ENCODE results near the gene FRMD3. TPM values are rescaled to one million over a fixed set of nuclear protein-coding genes. Genes with fewer than 3 reads are reported as not detected.
A peak's percentile ranks its signal among the peaks of the same experiment; 100 is the strongest.

Gene FRMD3
- total RNA-seq, 3 donors from 2014 or later: 0.40 to 0.68 (median 0.43) TPM

- H3K27me3 Mint-ChIP-seq (ENCODE audit: low read depth): no peaks in the 10 kb centered on the region
- H3K36me3 Mint-ChIP-seq (ENCODE audit: insufficient read depth): peaks cover 2% of the 10 kb centered on the region
- no peak for ATAC-seq
- no peaks in the 10 kb centered on the region for H3K4me1 Mint-ChIP-seq (ENCODE audit: low read depth)
- peaks cover 14% of the 10 kb centered on the region for H3K9me3 Mint-ChIP-seq
- no peak for DNase-seq
- H3K4me3 Mint-ChIP-seq: no peak overlapping the region
These were observed 290.5 kb downstream of the FRMD3 start for GRCh38 chr9:83247732-83248131.

GRCh38 chr9:83245979-83246659 lies 292.1 kb downstream of the FRMD3 start:
- no peak for ATAC-seq
- DNase-seq: no peak
- Mint-ChIP-seq H3K4me3 (no peak overlapping the region), H3K4me1 (ENCODE audit: low read depth) (no peaks in the 10 kb centered on the region), H3K9me3 (no peaks in the 10 kb centered on the region), H3K27me3 (ENCODE audit: low read depth) (no peaks in the 10 kb centered on the region), H3K36me3 (ENCODE audit: insufficient read depth) (peaks cover 2% of the 10 kb centered on the region)

- no peak overlapping the region for H3K4me3 Mint-ChIP-seq
- H3K4me1 Mint-ChIP-seq (ENCODE audit: low read depth): no peaks in the 10 kb centered on the region
- no peaks in the 10 kb centered on the region for H3K27me3 Mint-ChIP-seq (ENCODE audit: low read depth)
- DNase-seq: no peak
- H3K36me3 Mint-ChIP-seq (ENCODE audit: insufficient read depth): peaks cover 2% of the 10 kb centered on the region
- no peak for ATAC-seq
- no peaks in the 10 kb centered on the region for H3K9me3 Mint-ChIP-seq
These were observed 296.1 kb downstream of the FRMD3 start for GRCh38 chr9:83242066-83242465.

GRCh38 chr9:83240671-83241070 lies 297.5 kb downstream of the FRMD3 start:
- H3K4me3 Mint-ChIP-seq: no peak overlapping the region
- no peaks in the 10 kb centered on the region for H3K9me3 Mint-ChIP-seq

GRCh38 chr9:83239747-83240146 lies 298.5 kb downstream of the FRMD3 start:
- Mint-ChIP-seq H3K4me1 (ENCODE audit: low read depth) (no peaks in the 10 kb centered on the region), H3K27me3 (ENCODE audit: low read depth) (no peaks in the 10 kb centered on the region), H3K4me3 (no peak overlapping the region), H3K36me3 (ENCODE audit: insufficient read depth) (no peaks in the 10 kb centered on the region), H3K9me3 (no peaks in the 10 kb centered on the region)
- DNase-seq (no peak), ATAC-seq (no peak)

More at GRCh38 chr9:83240671-83241070, 297.5 kb downstream of the FRMD3 start:
- ATAC-seq (no peak), DNase-seq (no peak)
- Mint-ChIP-seq H3K36me3 (ENCODE audit: insufficient read depth) (no peaks in the 10 kb centered on the region), H3K4me1 (ENCODE audit: low read depth) (no peaks in the 10 kb centered on the region), H3K27me3 (ENCODE audit: low read depth) (no peaks in the 10 kb centered on the region)

GRCh38 chr9:83238871-83239640 lies 299.1 kb downstream of the FRMD3 start:
- DNase-seq (no peak), ATAC-seq (no peak)
- Mint-ChIP-seq H3K4me3 (no peak overlapping the region), H3K27me3 (ENCODE audit: low read depth) (no peaks in the 10 kb centered on the region), H3K4me1 (ENCODE audit: low read depth) (no peaks in the 10 kb centered on the region), H3K9me3 (no peaks in the 10 kb centered on the region), H3K36me3 (ENCODE audit: insufficient read depth) (no peaks in the 10 kb centered on the region)

GRCh38 chr9:83236029-83236696 lies 302.0 kb downstream of the FRMD3 start:
- ATAC-seq (no peak), DNase-seq (no peak)
- Mint-ChIP-seq H3K27me3 (ENCODE audit: low read depth) (no peaks in the 10 kb centered on the region), H3K9me3 (no peaks in the 10 kb centered on the region), H3K4me3 (no peak overlapping the region), H3K36me3 (ENCODE audit: insufficient read depth) (no peaks in the 10 kb centered on the region), H3K4me1 (ENCODE audit: low read depth) (no peaks in the 10 kb centered on the region)

GRCh38 chr9:83235526-83235925 lies 302.7 kb downstream of the FRMD3 start:
- Mint-ChIP-seq H3K9me3 (no peaks in the 10 kb centered on the region), H3K36me3 (ENCODE audit: insufficient read depth) (no peaks in the 10 kb centered on the region), H3K27me3 (ENCODE audit: low read depth) (no peaks in the 10 kb centered on the region), H3K4me1 (ENCODE audit: low read depth) (no peaks in the 10 kb centered on the region), H3K4me3 (no peak overlapping the region)
- ATAC-seq (no peak), DNase-seq (no peak)

- Mint-ChIP-seq H3K36me3 (ENCODE audit: insufficient read depth) (no peaks in the 10 kb centered on the region), H3K27me3 (ENCODE audit: low read depth) (no peaks in the 10 kb centered on the region), H3K4me3 (no peak overlapping the region), H3K9me3 (no peaks in the 10 kb centered on the region), H3K4me1 (ENCODE audit: low read depth) (no peaks in the 10 kb centered on the region)
- ATAC-seq: no peak
- DNase-seq: no peak
These were observed 303.7 kb downstream of the FRMD3 start for GRCh38 chr9:83234541-83234940.

GRCh38 chr9:83233647-83234046 lies 304.6 kb downstream of the FRMD3 start:
- no peaks in the 10 kb centered on the region for H3K27me3 Mint-ChIP-seq (ENCODE audit: low read depth)
- no peaks in the 10 kb centered on the region for H3K36me3 Mint-ChIP-seq (ENCODE audit: insufficient read depth)
- no peak for DNase-seq
- H3K9me3 Mint-ChIP-seq: no peaks in the 10 kb centered on the region
- H3K4me3 Mint-ChIP-seq: no peak overlapping the region
- ATAC-seq: no peak
- no peaks in the 10 kb centered on the region for H3K4me1 Mint-ChIP-seq (ENCODE audit: low read depth)

GRCh38 chr9:83231039-83231438 lies 307.2 kb downstream of the FRMD3 start:
- ATAC-seq (peak in 1 of 2 donors; percentile 27), DNase-seq (no peak)
- Mint-ChIP-seq H3K27me3 (ENCODE audit: low read depth) (no peaks in the 10 kb centered on the region), H3K4me1 (ENCODE audit: low read depth) (no peaks in the 10 kb centered on the region), H3K36me3 (ENCODE audit: insufficient read depth) (no peaks in the 10 kb centered on the region), H3K4me3 (no peak overlapping the region), H3K9me3 (no peaks in the 10 kb centered on the region)

- H3K4me1 Mint-ChIP-seq (ENCODE audit: low read depth): peaks cover 4% of the 10 kb centered on the region
- DNase-seq (no peak), ATAC-seq (peak; percentile 28 to 40)
- peaks cover 32% of the 10 kb centered on the region for H3K27me3 Mint-ChIP-seq (ENCODE audit: low read depth)
- H3K36me3 Mint-ChIP-seq (ENCODE audit: insufficient read depth): no peaks in the 10 kb centered on the region
- peaks cover 6% of the 10 kb centered on the region for H3K9me3 Mint-ChIP-seq
- H3K4me3 Mint-ChIP-seq: no peak overlapping the region
These were observed 317.5 kb downstream of the FRMD3 start for GRCh38 chr9:83220730-83221129.

- H3K4me1 Mint-ChIP-seq (ENCODE audit: low read depth): peaks cover 4% of the 10 kb centered on the region
These were observed 318.2 kb downstream of the FRMD3 start for GRCh38 chr9:83219924-83220438.

GRCh38 chr9:83219154-83219923 lies 318.9 kb downstream of the FRMD3 start:
- Mint-ChIP-seq H3K4me3 (peak overlapping the region; percentile 66), H3K36me3 (ENCODE audit: insufficient read depth) (no peaks in the 10 kb centered on the region), H3K9me3 (peaks cover 6% of the 10 kb centered on the region), H3K27me3 (ENCODE audit: low read depth) (peaks cover 32% of the 10 kb centered on the region), H3K4me1 (ENCODE audit: low read depth) (peaks cover 4% of the 10 kb centered on the region)
- DNase-seq (no peak), ATAC-seq (peak in 1 of 2 donors; percentile 37)

More at GRCh38 chr9:83219924-83220438, 318.2 kb downstream of the FRMD3 start:
- Mint-ChIP-seq H3K9me3 (peaks cover 6% of the 10 kb centered on the region), H3K4me3 (peak overlapping the region; percentile 66), H3K27me3 (ENCODE audit: low read depth) (peaks cover 32% of the 10 kb centered on the region), H3K36me3 (ENCODE audit: insufficient read depth) (no peaks in the 10 kb centered on the region)
- ATAC-seq: peak in 1 of 2 donors; percentile 7
- DNase-seq: no peak
